Medulla oblongata (tissue), 1 donor: Measurements from ENCODE around the gene MAT2A.
A peak's percentile ranks its signal among the peaks of the same experiment; 100 is the strongest.
"Not testable (repeated sequence)": the region's sequence is repeated elsewhere in the genome, so short reads cannot be mapped to it uniquely, and the experiment has no call there.

Experiments
- DNase-seq: peaks from one replicate; pipeline ENCODE4 v3.0.0-alpha.2; 2015; ENCODE audit errors: extremely low spot score

MAT2A gene

DNA sequence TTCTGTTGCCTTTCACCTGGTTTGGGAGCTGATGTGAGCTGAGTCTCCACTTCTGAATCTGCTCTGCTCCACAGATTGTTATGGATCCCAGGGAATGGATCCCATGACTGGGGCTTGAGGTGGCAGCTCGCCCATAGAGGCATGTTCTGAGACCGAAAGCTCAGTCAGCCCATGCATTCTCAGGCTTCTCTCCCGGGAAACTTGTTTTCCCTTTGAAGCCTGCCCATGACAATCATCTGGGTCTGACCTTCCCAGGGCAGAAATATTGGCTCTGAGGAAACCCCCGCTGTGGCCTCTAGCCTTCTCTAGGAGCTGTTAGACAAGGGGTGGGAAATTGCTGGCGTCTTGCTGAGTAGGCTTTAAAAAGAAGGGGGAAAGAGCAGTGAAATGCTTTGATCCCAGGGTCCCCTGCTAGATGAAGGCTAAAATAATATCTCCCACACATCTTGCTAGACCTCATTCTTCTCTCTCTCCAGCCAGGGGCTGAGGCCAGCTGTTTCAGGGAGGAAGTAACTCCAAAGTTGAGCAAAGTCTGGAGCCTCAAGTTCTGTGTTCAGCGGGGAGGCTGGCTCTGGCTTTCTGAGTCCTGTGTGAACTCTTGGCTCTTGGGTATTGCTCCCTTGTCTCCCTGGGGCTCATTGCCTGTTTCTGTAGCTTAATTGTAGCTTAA, 40.4 kb downstream of the MAT2A start:
- peak; percentile 56 for DNase-seq

GRCh38 chr2:85580206-85580605, 41.2 kb downstream of the MAT2A start:
- DNase-seq, result no peak

DNA sequence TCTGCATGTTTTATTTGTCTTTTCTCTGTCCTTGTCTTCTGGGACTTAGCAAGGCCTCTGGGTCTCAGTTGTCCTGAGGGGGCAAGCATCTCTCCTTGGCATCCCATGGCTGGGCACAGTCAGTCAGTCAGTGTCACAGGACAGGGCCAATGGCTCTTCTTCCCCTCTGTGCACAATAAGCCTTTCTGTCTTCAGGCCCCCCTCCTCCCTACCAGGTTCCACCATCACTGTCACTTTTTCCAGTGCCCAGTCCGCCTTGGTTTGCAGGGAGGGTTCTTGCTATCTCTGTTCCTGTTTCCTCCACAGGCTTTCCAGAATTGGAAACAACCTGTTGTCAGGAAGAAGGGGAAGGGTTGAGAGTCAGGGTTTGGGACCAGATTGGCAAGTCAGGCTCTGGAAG, 43.5 kb downstream of the MAT2A start:
- peak; percentile 73 for DNase-seq

- DNase-seq, result no peak
These were observed 44.8 kb downstream of the MAT2A start for GRCh38 chr2:85583667-85584353.

DNA sequence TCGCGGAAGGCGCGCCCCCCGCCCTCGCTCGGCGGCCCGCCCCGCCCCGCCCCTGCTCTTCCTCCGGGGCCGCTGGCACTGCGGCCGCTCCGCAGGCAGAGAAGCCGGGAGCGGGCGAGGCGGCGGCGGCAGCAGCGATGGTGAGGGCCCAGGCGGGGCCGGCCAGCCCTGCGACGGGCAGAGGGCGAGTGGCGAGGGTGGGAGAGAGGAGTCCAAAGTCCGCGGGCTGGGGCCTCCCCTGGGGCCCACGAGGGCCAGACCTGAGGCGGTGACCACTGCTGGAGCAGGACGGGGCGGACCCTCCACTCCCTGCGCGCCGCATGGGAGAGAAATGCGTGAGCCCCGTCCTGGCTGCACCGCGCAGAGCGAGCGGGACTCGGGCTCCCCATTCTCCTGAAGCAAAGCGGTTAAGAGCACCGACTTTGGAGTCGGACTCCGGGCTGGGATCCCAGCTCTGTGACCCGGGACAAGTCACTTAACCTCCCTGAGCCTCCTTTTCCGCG, 45.4 kb downstream of the MAT2A start, which contains the start of gene VAMP5:
VAMP5 (plus strand) TSS at position 78 of the 503 bp plus-strand sequence; CDS start at position 138, 60 bp downstream.
- DNase-seq, result no peak

DNA sequence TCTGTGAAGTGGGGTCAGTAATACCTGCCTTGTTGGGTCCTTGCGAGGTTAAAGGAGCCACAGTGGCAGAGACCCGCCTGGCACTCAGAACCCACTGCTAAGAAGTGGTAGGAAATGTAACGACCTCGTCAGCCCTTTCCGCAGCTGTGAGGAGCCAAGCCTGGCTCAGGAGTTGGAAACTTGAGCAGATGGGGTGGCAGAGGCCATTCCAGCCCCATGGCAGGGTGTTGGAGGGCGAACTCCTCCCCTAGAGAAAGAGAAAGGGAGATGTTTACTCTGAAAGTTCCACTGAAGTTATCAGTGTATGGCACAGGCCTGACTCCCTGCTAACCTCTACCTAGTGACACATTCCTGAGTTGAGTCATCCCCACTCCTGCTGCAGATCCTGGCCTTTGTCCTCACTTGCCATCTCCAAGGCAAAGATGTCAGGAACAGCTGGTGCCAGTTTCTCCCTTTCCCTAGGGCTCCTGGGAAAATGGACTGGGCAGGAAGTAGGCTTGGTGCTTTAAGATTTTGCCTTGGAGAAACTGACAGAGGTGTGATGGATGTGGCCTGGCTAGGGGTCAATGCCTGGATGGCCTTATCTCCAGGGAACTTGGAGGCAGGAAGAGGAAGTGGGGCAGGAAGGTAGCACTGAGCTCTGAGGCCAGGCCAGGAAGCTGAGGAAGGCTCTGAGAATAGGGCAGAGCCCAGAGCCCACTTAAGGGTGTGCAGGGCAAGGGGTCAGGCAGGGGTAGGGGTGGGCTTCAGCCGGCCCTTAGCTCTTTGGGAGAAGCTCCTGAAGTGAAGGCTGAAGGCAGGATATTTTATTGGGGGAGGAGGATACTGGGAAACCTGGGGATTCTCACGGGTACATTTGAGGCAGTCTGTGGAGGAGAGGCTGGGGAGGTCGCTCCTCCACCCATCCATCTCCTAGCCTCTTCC, 46.2 kb downstream of the MAT2A start:
- DNase-seq, result no peak

GRCh38 chr2:85585781-85586105, 46.8 kb downstream of the MAT2A start:
- DNase-seq, result no peak

- DNase-seq, result no peak
These were observed 49.3 kb downstream of the MAT2A start for GRCh38 chr2:85588236-85588635.

- DNase-seq, result no peak
These were observed 49.7 kb downstream of the MAT2A start for GRCh38 chr2:85588645-85589044.

- no peak for DNase-seq
These were observed 50.2 kb downstream of the MAT2A start for GRCh38 chr2:85589181-85589580.

GRCh38 chr2:85589982-85590791, 51.2 kb downstream of the MAT2A start:
- DNase-seq, result peak; percentile 53

DNA sequence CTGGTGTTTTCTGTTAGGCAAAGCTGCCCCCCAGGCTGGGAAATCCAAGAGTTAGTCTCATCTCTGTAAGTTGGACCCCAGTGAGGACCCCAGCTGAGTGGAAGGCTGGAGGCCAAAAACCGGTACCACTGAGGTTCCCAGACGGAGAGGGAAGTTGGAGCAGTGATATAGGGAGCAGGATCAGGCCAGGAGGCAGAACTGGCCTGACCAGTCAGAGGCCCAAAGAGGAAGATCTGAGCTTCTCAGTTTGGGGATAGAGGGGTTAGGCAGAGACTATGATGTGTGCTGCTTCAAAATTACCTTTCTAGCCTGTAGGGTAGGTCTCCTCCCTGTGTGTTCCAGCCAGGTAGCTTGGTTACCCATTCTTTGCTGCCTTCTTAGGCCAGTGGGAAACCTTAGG, 52.0 kb downstream of the MAT2A start:
- DNase-seq, result no peak

DNA sequence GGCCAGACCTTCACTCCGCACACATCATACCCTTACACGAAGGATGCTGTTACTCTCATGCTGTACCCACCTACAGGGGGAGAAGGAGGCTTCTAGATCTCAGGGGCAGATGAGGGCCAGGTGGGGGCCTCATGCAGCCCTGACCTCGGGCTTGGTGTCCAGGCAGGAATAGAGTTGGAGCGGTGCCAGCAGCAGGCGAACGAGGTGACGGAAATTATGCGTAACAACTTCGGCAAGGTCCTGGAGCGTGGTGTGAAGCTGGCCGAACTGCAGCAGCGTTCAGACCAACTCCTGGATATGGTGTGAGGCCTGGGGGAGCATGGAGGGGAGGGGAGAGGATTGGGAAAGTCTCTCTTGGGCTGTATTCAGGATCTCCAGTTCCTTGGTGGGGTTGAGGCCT, 52.6 kb downstream of the MAT2A start:
- no peak for DNase-seq

DNA sequence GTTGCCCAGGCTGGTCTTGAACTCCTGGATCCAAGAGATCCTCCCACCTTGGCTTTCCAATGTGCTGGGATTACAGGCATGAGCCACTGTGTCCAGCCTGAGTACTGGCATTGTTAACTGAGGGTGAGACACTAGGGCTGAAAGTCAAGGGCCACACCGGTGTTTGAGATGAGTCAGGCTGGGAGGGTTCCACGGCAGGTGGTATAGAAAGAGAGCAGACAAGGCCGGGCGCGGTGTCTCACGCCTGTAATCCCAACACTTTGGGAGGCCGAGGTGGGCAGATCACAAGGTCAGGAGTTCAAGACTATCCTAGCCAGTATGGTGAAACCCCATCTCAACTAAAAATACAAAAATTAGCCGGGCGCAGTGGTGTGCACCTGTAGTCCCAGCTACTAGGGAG, 53.3 kb downstream of the MAT2A start:
- not testable (repeated sequence) for DNase-seq

- no peak for DNase-seq
These were observed 54.1 kb downstream of the MAT2A start for GRCh38 chr2:85593023-85593422.
